ENCODE measurements around the gene CYP24A1.

Gene CYP24A1

DNA sequence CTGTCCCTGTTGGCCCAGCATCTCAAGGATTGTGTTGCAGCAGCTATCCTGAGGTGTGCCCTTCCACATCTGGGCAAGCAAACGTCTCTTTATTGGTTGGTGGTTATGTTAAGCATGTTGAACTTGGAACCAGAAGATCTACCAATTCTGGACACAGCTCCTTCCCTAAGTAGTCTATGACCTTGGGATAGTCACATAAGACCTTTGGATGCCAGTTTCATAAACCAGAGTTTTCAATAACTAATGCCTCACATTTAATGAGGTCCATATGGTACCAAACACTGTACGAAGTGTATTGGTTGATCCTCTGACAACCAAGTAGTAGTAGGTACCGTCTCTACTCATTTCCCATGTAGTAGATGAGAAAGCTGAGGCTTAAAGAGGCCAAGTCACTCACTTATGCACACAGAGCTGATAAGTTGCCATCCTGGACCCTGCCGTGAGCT, 3.7 kb downstream of the CYP24A1 start:
- Mint-ChIP-seq H3K27me3 (ENCODE audit: low read depth) (peaks cover 83% of the 10 kb centered on the region), H3K27ac (no peak overlapping the region), H3K9me3 (no peaks in the 10 kb centered on the region)

DNA sequence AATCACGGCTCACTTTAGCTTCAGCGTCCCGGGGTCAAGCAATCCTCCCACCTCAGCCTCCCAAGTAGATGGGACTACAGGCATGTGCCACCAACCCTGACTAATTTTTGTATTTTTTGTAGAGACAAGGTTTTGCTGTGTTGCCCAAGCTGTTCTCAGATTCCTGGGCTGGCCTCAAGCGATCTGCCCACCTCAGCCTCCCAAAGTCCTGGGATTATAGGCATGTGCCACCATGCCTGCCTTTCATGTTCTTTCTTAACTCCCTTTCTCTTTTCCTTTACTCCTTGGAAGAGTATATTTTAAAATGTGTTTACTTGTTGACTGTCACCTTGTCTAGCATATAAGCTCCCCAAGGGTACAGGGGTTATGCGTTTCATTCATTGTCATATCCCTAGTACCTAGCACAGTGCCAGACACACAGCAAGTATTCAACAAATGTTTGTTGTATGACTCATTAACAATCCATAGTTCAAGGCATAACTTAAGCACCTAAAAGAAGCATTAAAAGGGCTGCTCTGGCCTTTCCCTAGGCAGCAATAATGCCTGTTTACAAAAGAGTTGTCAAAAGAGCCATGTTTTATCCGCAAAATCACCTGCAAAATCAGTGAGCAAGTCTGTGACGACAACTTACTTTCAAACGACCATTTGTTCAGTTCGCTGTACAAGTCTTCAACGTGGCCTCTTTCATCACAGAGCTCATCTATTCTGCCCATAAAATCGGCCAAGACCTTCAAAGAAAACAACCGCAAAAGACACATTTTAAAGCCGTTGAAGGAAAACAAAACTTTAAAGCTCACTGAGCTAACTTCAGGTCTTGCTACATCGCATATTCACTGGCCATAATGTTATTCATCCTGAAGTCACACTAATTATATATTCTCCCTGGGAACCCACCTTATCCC, 4.6 kb downstream of the CYP24A1 start:
- Mint-ChIP-seq H3K4me1 (peaks cover 21% of the 10 kb centered on the region), H3K9me3 (no peaks in the 10 kb centered on the region), H3K27ac (no peak overlapping the region), H3K4me3 (no peak overlapping the region), H3K27me3 (ENCODE audit: low read depth) (peaks cover 75% of the 10 kb centered on the region), H3K36me3 (ENCODE audit: low read depth) (no peaks in the 10 kb centered on the region)
- TF ChIP-seq, protein P1, sequence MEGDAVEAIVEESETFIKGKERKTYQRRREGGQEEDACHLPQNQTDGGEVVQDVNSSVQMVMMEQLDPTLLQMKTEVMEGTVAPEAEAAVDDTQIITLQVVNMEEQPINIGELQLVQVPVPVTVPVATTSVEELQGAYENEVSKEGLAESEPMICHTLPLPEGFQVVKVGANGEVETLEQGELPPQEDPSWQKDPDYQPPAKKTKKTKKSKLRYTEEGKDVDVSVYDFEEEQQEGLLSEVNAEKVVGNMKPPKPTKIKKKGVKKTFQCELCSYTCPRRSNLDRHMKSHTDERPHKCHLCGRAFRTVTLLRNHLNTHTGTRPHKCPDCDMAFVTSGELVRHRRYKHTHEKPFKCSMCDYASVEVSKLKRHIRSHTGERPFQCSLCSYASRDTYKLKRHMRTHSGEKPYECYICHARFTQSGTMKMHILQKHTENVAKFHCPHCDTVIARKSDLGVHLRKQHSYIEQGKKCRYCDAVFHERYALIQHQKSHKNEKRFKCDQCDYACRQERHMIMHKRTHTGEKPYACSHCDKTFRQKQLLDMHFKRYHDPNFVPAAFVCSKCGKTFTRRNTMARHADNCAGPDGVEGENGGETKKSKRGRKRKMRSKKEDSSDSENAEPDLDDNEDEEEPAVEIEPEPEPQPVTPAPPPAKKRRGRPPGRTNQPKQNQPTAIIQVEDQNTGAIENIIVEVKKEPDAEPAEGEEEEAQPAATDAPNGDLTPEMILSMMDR (IDR thresholded peaks at IDR 0.05; ENCODE audit: unreplicated experiment in 3 of 3), result no peak

More for the DNA sequence above, 3.7 kb downstream of the CYP24A1 start:
- Mint-ChIP-seq H3K4me3 (no peak overlapping the region), H3K4me1 (peaks cover 29% of the 10 kb centered on the region), H3K36me3 (ENCODE audit: low read depth) (no peaks in the 10 kb centered on the region)
- TF ChIP-seq, protein P1 (IDR thresholded peaks at IDR 0.05; ENCODE audit: unreplicated experiment in 3 of 3), result no peak

DNA sequence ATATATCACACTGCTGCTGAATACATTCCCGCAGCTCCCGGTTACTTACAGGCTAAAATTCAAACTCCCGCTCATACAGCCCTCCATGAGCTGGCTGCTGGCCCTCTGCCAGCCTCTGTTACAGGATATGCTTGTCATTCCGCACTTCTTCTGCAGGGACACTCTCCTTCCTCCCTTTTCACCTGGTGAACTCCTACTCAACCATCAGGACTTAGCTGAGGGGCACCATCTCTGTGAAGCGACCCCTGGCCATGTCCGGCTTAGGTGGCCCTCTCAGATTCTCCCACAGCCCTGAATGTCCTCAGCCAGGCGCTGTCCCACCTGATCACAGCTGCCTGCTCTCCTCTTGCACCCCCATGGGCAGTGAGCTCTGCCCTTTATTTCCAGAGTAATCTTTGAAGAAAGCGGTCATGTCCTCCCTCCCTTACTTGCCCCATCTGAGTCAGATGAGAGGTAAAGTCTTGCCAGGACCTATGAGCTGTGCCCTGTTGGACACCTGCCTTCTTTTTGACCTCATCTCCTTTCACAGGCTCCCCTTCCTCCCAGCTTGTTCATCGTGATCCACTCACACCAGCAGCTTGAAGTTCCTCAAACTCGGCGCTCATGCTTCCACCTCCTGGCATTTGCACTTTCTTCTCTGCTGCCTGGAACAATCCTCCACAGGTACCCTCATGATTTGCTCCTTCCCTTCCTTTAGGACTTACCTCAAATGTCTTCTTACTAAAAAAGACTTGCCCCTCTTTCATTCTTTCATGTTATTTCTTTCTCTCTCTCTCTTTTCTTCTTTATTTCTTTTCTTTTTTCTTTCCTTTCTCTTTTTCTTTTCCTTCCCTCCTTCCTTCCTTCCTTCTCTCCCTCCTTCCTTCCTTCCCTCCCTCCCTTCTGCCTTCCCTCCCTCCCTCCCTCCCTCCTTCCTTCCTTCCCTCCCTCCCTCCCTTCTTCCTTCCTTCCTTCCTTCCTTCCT, 5.6 kb downstream of the CYP24A1 start:
- Mint-ChIP-seq H3K4me1 (peaks cover 15% of the 10 kb centered on the region), H3K4me3 (no peak overlapping the region), H3K36me3 (ENCODE audit: low read depth) (no peaks in the 10 kb centered on the region), H3K27ac (no peak overlapping the region), H3K9me3 (no peaks in the 10 kb centered on the region), H3K27me3 (ENCODE audit: low read depth) (peaks cover 66% of the 10 kb centered on the region)
- TF ChIP-seq, protein P1 (IDR thresholded peaks at IDR 0.05; ENCODE audit: unreplicated experiment in 3 of 3), result no peak

DNA sequence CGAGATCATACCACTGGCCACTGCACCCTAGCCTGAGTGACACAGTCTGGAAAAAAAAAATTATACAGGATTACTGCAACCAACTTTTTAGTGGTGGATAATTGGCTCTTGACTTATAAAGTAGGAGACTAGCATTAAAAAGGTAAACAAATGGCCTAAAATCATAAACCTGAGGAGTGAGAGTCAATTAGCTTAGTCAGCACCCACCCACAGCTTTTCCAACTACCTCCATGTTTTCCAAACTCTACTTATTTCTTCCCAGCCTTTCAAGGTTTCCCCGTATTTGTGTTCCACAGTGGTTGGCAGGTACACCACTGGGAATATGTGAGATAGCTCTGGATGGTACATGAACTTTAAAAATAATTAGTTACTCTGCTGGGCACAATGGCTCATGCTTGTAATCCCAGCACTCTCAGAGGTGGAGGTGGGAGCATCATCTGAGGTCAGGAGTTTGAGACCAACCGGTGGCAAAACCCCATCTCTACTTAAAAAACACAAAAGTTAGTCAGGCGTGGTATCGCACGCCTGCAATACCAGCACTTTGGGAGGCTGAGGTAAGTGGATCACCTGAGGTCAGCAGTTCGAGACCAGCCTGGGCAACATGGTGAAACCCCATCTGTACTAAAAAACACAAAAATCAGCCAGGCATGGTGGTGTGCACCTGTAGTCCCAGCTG, 6.7 kb downstream of the CYP24A1 start:
- Mint-ChIP-seq H3K36me3 (ENCODE audit: low read depth) (no peaks in the 10 kb centered on the region), H3K4me1 (peaks cover 5% of the 10 kb centered on the region), H3K27ac (no peak overlapping the region), H3K27me3 (ENCODE audit: low read depth) (peaks cover 55% of the 10 kb centered on the region), H3K9me3 (no peaks in the 10 kb centered on the region), H3K4me3 (no peak overlapping the region)
- TF ChIP-seq, protein P1 (IDR thresholded peaks at IDR 0.05; ENCODE audit: unreplicated experiment in 3 of 3), result no peak

DNA sequence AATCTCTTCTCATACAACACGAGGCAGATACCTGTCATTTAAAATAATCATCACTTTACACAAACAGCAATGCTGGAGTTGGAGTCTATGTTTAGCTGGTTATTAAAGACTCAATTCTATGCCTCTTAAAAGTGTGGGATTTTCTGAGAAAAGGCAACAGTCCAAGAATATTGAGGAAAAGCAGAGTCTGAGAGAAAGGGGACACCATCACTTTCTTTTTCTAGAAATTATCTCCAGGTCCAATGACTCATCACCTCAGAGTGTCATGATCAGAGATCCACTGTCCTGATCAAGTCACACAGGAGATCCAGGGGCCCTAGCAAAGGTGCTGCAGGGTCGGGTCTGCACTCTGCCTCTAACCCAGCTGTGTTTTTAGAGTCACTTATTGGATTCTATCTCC, 8.0 kb downstream of the CYP24A1 start:
- peaks cover 42% of the 10 kb centered on the region for H3K27me3 Mint-ChIP-seq (ENCODE audit: low read depth)
- no peak overlapping the region for H3K27ac Mint-ChIP-seq
- H3K9me3 Mint-ChIP-seq, result no peaks in the 10 kb centered on the region
- no peaks in the 10 kb centered on the region for H3K4me1 Mint-ChIP-seq
- TF ChIP-seq, protein P1 (IDR thresholded peaks at IDR 0.05; ENCODE audit: unreplicated experiment in 3 of 3), result no peak
- H3K36me3 Mint-ChIP-seq (ENCODE audit: low read depth), result no peaks in the 10 kb centered on the region
- H3K4me3 Mint-ChIP-seq, result no peak overlapping the region
